ENCODE data around the gene SLIT1.

- no peak for TF ChIP-seq SIN3A (IDR thresholded peaks at IDR 0.05; ENCODE audit: borderline replicate concordance, insufficient read depth, low read length)
- no peak for TF ChIP-seq POLR2AphosphoS5 (IDR thresholded peaks at IDR 0.05; ENCODE audit: low read depth, low read length)
- TF ChIP-seq TAF1 (IDR thresholded peaks at IDR 0.05; ENCODE audit: borderline replicate concordance, insufficient read depth, low read length), result no peak
- TF ChIP-seq FOXP2 (optimal IDR thresholded peaks at IDR 0.05; ENCODE audit: borderline replicate concordance, extremely low read depth, extremely low read length, insufficient read depth), result no peak
- TF ChIP-seq, protein P1, sequence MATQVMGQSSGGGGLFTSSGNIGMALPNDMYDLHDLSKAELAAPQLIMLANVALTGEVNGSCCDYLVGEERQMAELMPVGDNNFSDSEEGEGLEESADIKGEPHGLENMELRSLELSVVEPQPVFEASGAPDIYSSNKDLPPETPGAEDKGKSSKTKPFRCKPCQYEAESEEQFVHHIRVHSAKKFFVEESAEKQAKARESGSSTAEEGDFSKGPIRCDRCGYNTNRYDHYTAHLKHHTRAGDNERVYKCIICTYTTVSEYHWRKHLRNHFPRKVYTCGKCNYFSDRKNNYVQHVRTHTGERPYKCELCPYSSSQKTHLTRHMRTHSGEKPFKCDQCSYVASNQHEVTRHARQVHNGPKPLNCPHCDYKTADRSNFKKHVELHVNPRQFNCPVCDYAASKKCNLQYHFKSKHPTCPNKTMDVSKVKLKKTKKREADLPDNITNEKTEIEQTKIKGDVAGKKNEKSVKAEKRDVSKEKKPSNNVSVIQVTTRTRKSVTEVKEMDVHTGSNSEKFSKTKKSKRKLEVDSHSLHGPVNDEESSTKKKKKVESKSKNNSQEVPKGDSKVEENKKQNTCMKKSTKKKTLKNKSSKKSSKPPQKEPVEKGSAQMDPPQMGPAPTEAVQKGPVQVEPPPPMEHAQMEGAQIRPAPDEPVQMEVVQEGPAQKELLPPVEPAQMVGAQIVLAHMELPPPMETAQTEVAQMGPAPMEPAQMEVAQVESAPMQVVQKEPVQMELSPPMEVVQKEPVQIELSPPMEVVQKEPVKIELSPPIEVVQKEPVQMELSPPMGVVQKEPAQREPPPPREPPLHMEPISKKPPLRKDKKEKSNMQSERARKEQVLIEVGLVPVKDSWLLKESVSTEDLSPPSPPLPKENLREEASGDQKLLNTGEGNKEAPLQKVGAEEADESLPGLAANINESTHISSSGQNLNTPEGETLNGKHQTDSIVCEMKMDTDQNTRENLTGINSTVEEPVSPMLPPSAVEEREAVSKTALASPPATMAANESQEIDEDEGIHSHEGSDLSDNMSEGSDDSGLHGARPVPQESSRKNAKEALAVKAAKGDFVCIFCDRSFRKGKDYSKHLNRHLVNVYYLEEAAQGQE (IDR thresholded peaks at IDR 0.05; ENCODE audit: insufficient read depth in 1 of 2, low read depth in 2 of 2, low read length in 2 of 2), result no peak
These were observed 186.4 kb downstream of the SLIT1 start for GRCh38 chr10:96999337-96999736.
